Activated CD4-positive, alpha-beta T cell treated with anti-CD3 and anti-CD28 coated beads, Interleukin-2, amount 10 ng/mL, durations not matched to agents 24 days and 14 days (primary cell): ENCODE data around the gene QSOX2. TPM values are rescaled to one million over a fixed set of nuclear protein-coding genes. Genes with fewer than 3 reads are reported as not detected.
A peak's percentile ranks its signal among the peaks of the same experiment; 100 is the strongest.

Source experiments
- DNase-seq: peaks from one replicate; pipeline ENCODE4 v3.0.0; 2022
- H3K27ac Mint-ChIP-seq: one replicate; pipeline ENCODE4 v1.8.0; 2022; ENCODE audit warnings: mild to moderate bottlenecking, mixed read lengths
- H3K27me3 Mint-ChIP-seq: one replicate; pipeline ENCODE4 v1.8.0; 2022; ENCODE audit warnings: mixed read lengths
- H3K36me3 Mint-ChIP-seq: one replicate; pipeline ENCODE4 v1.8.0; 2022; ENCODE audit warnings: low read depth, mild to moderate bottlenecking, mixed read lengths
- H3K4me1 Mint-ChIP-seq: one replicate; pipeline ENCODE4 v1.8.0; 2021; ENCODE audit warnings: mixed read lengths
- H3K4me3 Mint-ChIP-seq: one replicate; pipeline ENCODE4 v1.8.0; 2022; ENCODE audit warnings: mild to moderate bottlenecking, moderate library complexity, mixed read lengths
- H3K9me3 Mint-ChIP-seq: one replicate; pipeline ENCODE4 v1.8.0; 2021; ENCODE audit warnings: mixed read lengths
- intact Hi-C: fragments of 100-400 bp; cut with micrococcal nuclease; formaldehyde crosslinking; loops from one replicate; pipeline ENCODE4 v1.15.1; 2023
- total RNA-seq: library from RNA; stranded (reverse); gene quantifications from 2 replicates; pipeline ENCODE4 v1.2.3, GENCODE V29; 2022

Gene QSOX2
- total RNA-seq, 1 donor from 2014 or later = 28.0 TPM

DNA sequence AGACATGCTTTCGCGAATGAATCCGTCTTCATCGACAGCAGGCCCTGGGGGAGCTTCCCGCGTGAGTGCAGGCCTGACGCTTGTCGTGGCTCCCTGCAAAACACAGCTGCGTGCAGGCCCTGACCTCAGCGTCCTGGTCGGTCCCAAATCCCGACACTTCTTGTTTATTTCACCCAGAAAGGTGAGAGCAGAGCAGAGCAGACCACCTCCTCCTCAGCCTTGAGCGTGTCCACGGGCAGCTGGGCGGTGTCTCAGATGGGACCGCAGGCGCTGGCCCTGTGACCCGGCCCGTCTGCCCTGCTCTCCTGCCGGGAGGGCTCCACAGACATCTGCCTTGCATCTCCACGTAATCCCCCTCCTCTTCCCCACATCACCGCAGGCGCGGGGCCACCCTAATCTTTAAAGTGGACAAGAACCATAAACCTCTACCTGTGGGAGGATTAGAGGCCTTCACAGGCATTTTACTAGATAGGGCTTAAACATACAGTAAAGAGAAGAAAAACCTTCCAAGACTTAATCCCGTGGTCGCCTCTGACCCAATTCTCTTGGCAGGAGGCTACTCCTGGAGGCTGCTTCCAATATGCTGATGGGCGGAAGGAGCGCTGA, 33.2 kb downstream of the QSOX2 start:
- no peaks in the 10 kb centered on the region for H3K4me1 Mint-ChIP-seq
- H3K9me3 Mint-ChIP-seq = no peaks in the 10 kb centered on the region
- H3K4me3 Mint-ChIP-seq = no peak overlapping the region
- H3K36me3 Mint-ChIP-seq = peaks cover 49% of the 10 kb centered on the region
- intact Hi-C loops = no loop called here
- no peak overlapping the region for H3K27ac Mint-ChIP-seq
- DNase-seq = no peak
- H3K27me3 Mint-ChIP-seq = no peaks in the 10 kb centered on the region

DNA sequence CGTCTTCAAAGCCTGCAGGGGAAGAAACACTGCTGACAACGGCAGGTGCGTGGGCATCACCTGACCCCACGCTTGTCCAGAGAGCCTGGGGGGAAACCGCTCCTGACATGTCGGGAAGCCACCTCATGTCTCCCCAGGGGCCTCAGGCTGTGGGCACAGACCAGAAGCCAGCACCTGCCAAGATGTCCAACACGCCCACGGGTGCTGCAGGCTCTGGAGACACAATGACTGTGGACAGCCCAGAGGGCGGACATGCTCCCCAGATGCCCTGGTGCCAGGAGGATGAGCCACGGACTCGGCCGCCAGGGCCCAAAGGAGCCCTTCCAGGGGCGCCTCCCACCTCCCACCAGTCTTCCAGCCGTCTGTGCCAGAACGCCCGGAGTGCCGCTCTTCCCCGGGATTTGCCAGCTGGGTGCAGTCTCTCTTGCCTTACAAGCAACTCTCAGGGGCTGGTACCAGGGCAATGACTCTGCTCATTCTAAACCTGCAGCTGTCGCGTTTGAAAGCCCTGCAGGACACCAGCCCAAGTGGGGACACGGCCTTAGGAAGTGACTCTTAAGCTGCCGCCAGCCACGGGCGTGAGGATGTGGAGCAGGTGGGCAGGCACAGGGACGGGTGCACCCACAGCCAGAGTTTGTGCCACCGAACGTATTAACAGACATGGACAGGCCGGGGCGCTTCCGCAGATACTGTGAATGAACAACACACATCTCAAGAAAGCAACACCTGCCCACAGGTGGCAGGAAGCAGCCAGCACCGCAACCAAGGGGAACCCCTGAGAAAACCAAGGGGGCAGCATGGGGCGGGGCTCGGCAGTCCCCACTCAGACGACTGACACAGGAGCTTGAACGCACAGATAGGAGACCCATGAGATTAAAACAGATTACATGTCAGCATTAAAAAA, 33.9 kb downstream of the QSOX2 start:
- no peak for DNase-seq
- no peak overlapping the region for H3K27ac Mint-ChIP-seq
- H3K4me1 Mint-ChIP-seq = no peaks in the 10 kb centered on the region
- intact Hi-C loops = no loop called here
- H3K9me3 Mint-ChIP-seq = no peaks in the 10 kb centered on the region
- H3K4me3 Mint-ChIP-seq = no peak overlapping the region
- no peaks in the 10 kb centered on the region for H3K27me3 Mint-ChIP-seq
- peaks cover 51% of the 10 kb centered on the region for H3K36me3 Mint-ChIP-seq

DNA sequence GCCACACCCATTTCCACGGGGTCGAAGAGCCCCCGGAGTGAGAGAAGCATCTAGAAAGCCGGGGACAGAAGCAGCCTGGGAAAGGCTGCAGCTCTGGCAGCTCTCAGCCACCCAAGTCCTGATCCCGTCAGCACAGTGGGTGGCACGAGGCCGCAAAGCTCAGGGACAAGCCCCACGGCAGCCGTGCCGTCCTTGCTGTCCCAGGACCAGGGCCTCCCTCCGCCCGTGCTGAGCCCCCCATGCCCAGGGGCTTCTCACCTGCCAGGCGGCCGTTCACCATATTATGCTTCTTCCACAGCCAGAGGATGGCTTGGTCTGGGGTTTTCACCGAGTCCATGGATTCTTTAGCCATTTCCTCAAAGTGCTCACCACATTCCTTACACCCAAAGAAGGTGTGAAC, 34.6 kb downstream of the QSOX2 start:
- no peak overlapping the region for H3K4me3 Mint-ChIP-seq
- H3K27me3 Mint-ChIP-seq = peaks cover 2% of the 10 kb centered on the region
- DNase-seq = no peak
- intact Hi-C loops = no loop called here
- peaks cover 51% of the 10 kb centered on the region for H3K36me3 Mint-ChIP-seq
- H3K9me3 Mint-ChIP-seq = no peaks in the 10 kb centered on the region
- no peak overlapping the region for H3K27ac Mint-ChIP-seq
- no peaks in the 10 kb centered on the region for H3K4me1 Mint-ChIP-seq

DNA sequence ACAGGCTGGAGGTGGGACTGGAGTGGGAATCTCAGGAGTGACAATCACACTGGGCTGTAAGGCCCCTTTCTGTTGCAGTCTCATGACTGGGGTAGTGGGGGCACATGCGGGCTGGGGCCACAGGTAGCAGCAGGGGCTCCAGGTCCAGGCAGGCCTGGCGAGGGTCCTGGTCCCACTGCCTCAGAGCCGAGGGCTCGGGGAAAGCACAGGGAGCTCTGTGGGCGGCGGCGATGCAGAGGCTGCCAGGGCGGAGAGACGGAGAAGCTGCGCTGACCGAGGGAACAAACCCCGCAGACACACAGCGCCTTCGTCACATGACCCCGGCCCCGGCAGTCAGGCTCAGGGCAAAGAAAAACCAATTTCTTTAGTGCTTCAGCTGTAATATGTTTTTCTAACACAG, 35.3 kb downstream of the QSOX2 start:
- no peaks in the 10 kb centered on the region for H3K9me3 Mint-ChIP-seq
- no peak for DNase-seq
- no peaks in the 10 kb centered on the region for H3K4me1 Mint-ChIP-seq
- H3K27ac Mint-ChIP-seq = no peak overlapping the region
- peaks cover 2% of the 10 kb centered on the region for H3K27me3 Mint-ChIP-seq
- H3K4me3 Mint-ChIP-seq = no peak overlapping the region
- H3K36me3 Mint-ChIP-seq = peaks cover 44% of the 10 kb centered on the region
- intact Hi-C loops = no loop called here

DNA sequence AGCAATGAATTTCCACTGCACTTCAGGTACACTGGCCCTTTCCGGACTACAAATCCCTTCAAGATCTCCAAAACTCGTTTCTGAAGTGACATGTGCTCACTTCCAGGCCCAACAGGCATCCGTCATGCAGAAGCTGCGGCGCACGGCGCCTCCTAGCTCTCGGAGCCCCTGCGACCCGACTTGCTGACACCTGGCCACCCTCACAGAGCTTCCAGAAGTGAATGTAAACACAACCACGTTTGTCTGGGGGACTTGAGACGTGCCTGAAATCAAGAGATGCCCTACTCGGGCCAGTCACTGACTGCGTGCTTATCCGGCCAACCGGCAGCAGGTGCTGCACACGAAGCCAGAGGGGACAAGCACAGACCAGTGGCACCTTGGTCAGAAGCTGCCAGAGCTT, 35.8 kb downstream of the QSOX2 start:
- peaks cover 2% of the 10 kb centered on the region for H3K27me3 Mint-ChIP-seq
- intact Hi-C loops = no loop called here
- no peaks in the 10 kb centered on the region for H3K9me3 Mint-ChIP-seq
- H3K4me3 Mint-ChIP-seq = no peak overlapping the region
- peaks cover 39% of the 10 kb centered on the region for H3K36me3 Mint-ChIP-seq
- no peak for DNase-seq
- H3K4me1 Mint-ChIP-seq = no peaks in the 10 kb centered on the region
- H3K27ac Mint-ChIP-seq = no peak overlapping the region

DNA sequence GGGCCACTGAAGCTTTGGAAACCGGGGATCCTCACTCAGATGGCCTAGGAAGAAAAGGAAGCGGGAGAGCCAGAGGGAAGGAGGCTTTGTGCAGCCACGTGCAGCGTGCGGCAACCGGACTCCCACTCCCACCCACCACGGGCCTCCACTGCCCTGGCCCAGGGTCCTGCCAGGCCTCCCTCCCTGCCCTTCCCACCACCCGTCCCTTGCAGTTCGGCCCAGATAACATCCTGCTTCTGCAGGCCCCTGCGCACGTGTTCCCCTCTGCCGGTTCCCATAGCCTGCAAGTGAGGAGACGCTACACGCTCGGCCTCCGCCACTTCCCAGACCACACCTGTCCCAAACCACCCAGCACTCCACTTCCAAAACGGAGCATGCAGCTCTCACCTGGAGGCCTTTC, 36.4 kb downstream of the QSOX2 start:
- H3K27me3 Mint-ChIP-seq = peaks cover 4% of the 10 kb centered on the region
- H3K36me3 Mint-ChIP-seq = peaks cover 34% of the 10 kb centered on the region

DNA sequence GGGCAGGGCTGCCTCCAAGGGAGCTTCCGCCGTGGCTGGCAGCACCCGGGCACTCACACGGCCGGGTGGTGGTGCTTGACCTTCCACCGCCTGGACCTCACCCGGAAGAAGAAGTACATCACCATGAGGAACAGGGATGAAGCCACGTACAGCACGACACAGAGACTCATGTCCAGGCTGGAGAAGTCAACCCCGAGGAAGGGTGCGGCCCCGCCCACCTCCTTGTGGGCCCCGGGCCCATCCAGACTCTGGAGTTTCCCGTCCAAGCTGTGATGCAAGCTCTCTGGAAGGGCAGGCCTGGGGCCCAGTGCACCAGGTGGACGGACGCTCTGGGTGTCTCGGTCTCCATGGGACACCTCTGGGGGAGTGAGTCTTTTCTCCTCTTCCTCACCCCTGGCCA, 36.9 kb downstream of the QSOX2 start:
- intact Hi-C loops = no loop called here
- Mint-ChIP-seq H3K9me3 (no peaks in the 10 kb centered on the region), H3K27ac (no peak overlapping the region), H3K4me3 (no peak overlapping the region), H3K36me3 (peaks cover 28% of the 10 kb centered on the region), H3K27me3 (peaks cover 8% of the 10 kb centered on the region), H3K4me1 (no peaks in the 10 kb centered on the region)
- no peak for DNase-seq

More for the DNA sequence above, 36.4 kb downstream of the QSOX2 start:
- H3K4me3 Mint-ChIP-seq = no peak overlapping the region
- no peaks in the 10 kb centered on the region for H3K9me3 Mint-ChIP-seq
- intact Hi-C loops = no loop called here
- no peak for DNase-seq
- no peak overlapping the region for H3K27ac Mint-ChIP-seq
- H3K4me1 Mint-ChIP-seq = no peaks in the 10 kb centered on the region

DNA sequence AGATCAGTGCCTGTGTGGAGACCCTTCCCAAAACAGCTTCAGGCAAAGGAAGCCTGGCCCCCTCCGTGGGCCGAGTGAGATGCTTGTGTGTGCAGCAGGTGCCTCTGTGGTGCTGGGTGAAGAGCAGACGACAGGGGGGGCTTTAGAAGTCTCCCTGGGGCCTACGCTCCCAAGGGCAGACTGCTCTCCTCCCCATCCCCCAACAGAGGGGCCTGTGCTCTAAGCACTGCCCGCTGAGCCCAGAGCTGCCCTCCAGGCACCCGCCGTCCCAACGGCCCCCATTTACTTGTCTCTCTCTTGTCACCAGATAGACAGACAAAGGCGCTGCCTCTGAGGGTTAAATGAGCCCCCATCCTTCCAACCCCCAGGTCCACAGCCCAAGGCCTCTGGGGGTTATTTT, 38.0 kb downstream of the QSOX2 start:
- no peak for DNase-seq
- peaks cover 13% of the 10 kb centered on the region for H3K27me3 Mint-ChIP-seq
- intact Hi-C loops = no loop called here
- peaks cover 18% of the 10 kb centered on the region for H3K36me3 Mint-ChIP-seq
- H3K4me1 Mint-ChIP-seq = no peaks in the 10 kb centered on the region
- no peak overlapping the region for H3K27ac Mint-ChIP-seq
- H3K9me3 Mint-ChIP-seq = no peaks in the 10 kb centered on the region
- H3K4me3 Mint-ChIP-seq = no peak overlapping the region

DNA sequence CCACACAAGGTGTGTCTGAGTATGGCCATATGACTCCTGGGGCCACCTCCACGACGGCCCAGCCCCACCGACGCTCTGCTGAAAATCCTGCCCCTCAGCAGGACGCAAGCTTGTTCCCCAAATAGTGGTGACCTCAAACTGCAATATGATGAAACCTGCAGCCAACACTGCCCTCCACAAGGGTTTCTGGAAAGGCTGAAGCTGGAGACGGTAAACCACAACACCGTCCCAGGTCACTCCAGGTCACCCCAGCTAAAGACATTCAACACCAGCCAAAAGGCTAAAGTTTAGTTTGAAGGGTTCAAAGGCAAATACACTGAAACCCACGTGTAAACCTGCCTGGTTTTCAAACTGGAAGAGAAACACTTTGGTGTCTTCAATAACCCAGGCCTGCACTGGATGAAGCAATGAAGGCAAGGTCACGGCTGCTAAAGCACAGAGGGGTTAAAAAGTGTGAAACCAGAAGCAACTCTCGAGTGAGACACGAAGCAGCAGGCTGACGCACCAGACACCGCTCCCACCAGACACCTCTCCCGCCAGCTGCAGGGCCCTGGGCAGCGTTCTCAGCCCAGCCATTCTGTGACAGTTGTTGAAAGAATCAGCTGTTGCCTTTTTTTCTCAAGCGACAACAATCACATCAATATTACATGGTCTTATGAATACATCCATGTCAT, 38.9 kb downstream of the QSOX2 start:
- Mint-ChIP-seq H3K4me1 (no peaks in the 10 kb centered on the region), H3K27me3 (peaks cover 15% of the 10 kb centered on the region), H3K27ac (no peak overlapping the region), H3K4me3 (no peak overlapping the region), H3K9me3 (no peaks in the 10 kb centered on the region), H3K36me3 (peaks cover 15% of the 10 kb centered on the region)
- intact Hi-C loops = no loop called here
- no peak for DNase-seq

DNA sequence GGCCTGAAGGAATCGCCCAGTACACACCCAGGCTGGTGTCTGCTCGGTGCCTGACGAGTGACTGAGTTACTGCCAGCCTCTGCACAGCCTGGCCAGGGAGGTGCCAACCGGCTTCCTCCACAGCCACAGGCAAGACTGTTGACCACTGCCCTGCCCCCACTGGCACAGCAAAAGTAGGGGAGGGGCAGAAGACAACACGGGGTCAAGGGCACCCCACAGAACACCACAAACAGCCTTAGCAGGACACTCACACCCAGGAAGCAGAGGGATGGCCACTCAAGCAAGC, 40.0 kb downstream of the QSOX2 start:
- H3K36me3 Mint-ChIP-seq = peaks cover 14% of the 10 kb centered on the region
- no peak overlapping the region for H3K27ac Mint-ChIP-seq
- intact Hi-C loops = no loop called here
- no peaks in the 10 kb centered on the region for H3K4me1 Mint-ChIP-seq
- peaks cover 22% of the 10 kb centered on the region for H3K27me3 Mint-ChIP-seq
- no peak for DNase-seq
- no peaks in the 10 kb centered on the region for H3K9me3 Mint-ChIP-seq
- no peak overlapping the region for H3K4me3 Mint-ChIP-seq

DNA sequence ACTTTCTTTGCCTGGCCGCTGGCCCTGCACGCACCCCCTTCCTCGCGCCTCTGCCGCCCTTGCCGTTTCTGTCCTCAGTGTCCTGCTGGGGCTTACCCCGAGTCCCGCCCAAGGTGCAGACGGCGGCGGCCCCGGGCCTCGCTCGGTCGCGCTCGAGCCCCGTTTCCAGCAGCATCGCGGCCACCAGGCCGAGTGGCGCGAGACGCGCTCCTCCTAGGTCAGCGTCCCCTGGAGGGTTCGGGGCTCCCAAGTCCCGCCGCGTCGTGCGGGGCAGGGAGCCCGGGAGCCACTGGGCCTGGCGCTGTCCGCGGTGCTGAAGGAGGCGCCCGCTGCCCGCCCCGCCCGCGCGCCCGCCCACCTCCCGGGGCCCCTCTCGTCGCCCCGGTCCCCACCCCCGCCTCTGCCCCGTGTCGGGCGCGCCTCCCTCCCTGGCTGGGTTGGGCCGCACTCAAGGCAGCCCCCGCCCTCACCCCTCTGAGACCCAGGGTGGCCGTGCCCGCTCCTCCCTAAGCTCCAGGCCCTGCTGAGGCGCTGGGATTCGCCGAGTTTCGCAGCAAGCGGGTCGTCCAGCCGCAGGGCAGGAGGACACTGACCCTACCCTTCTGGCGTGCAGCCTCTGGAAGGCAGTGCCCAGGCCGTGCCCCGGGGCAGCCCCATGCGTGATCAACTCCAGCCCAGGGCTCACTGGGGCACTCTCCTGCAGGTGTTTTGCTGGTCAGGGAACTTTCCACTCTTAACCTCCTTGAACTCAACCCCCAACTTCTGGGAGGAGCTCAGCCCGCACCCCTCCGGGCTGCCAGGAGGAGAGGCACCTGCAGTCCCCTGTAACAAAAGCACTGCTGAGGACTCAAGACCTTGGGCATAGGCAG, 40.5 kb downstream of the QSOX2 start, which contains the start of gene LHX3:
LHX3 (minus strand) TSS at position 291 of the 869 bp plus-strand sequence; CDS start at position 175, 116 bp downstream.
- Mint-ChIP-seq H3K27ac (no peak within 1 kb of the TSS), H3K4me3 (no peak within 1 kb of the TSS), H3K27me3 (peaks cover 27% of the 10 kb centered on the region), H3K9me3 (no peaks in the 10 kb centered on the region), H3K36me3 (peaks cover 14% of the 10 kb centered on the region), H3K4me1 (no peaks in the 10 kb centered on the region)
- peak; percentile 80 for DNase-seq
- intact Hi-C loops = no loop called here

DNA sequence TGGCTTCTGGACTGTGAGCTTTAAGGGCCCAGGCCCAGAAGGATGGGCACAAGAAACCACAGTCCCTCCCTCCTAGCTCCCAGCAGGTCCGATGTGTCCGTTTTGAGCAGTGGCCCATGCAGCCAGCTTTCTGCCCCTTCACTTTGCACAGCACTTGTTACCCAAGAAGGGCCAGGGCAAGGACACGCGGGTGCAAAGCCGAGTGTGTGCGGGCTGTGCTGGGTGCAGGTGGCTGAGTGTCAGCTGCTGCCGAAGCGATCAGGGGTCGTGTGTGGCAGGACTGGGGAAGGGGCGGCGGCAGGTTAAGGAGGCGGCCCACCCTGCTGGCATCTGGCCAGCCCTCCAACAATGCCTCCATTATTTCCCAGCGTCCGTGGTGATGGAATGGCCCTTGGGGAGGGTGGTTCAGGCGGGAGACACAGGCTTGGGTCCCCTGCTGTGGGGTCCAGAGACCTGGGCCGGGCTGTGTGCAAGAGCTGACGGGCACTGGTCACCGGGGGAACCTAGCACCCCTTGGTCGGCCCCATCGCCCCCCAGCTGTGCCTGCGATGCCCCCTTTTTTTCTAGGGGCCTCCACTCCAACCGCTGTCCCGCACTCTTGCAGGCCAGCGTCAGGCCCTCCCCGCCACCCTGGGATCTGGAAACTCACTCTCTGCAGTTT, 41.3 kb downstream of the QSOX2 start:
- DNase-seq = no peak
- H3K4me3 Mint-ChIP-seq = no peak overlapping the region
- peaks cover 29% of the 10 kb centered on the region for H3K27me3 Mint-ChIP-seq
- H3K9me3 Mint-ChIP-seq = no peaks in the 10 kb centered on the region
- peaks cover 9% of the 10 kb centered on the region for H3K36me3 Mint-ChIP-seq
- intact Hi-C loops = no loop called here
- H3K4me1 Mint-ChIP-seq = no peaks in the 10 kb centered on the region
- no peak overlapping the region for H3K27ac Mint-ChIP-seq

DNA sequence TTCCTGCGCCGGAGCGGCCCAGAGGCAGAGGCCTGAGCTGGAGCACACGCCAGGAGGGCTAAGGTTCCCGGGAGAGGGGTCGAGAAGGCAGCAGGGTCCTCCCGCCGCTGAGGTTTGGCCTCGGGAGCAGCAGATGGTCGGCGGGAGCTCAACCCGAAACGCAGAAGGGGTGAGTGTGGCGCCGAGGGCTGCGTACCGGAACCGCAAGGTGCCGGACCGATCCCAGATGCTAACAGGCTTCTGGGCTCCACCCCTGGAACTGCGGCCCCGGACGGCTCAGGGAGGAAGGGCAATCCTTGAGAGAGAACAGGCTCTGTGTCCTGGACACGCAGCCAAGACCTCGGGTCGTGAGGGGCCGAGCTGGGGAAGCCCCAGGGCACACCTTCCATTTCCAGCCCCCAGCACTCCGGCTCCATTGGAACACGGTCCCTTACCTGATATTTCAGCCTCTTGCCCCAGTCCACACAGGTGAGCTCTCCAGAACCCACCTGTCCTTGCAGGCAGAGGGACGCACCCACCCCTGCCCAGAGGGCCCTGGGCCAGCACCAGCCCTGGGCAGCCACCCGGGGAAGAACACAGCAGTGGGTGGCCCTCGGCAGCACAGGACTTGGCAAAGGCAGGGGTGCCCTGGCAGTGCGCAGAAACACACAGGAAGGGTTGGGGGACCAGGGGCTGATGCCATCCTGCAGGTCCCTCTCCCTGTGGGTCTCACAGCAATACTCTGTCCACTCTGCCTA, 42.0 kb downstream of the QSOX2 start:
- Mint-ChIP-seq H3K4me1 (no peaks in the 10 kb centered on the region), H3K27me3 (peaks cover 30% of the 10 kb centered on the region)

More for the DNA sequence above, 42.0 kb downstream of the QSOX2 start:
- intact Hi-C loops = no loop called here
- no peak overlapping the region for H3K27ac Mint-ChIP-seq
- no peak overlapping the region for H3K4me3 Mint-ChIP-seq
- H3K9me3 Mint-ChIP-seq = no peaks in the 10 kb centered on the region
- no peak for DNase-seq
- H3K36me3 Mint-ChIP-seq = peaks cover 8% of the 10 kb centered on the region
